Thymus (tissue), 11 donors: ENCODE measurements around the gene DCUN1D2. TPM values are rescaled to one million over a fixed set of nuclear protein-coding genes. Genes with fewer than 3 reads are reported as not detected.
"Not testable (repeated sequence)": the region's sequence is repeated elsewhere in the genome, so short reads cannot be mapped to it uniquely, and the experiment has no call there.

ENCODE experiments used
- DNase-seq, 9 donors: peaks; one replicate each; pipeline ENCODE4 v3.0.0-alpha.2; 2013; ENCODE audit warnings: low spot score in 9 of 9, low read depth in 6 of 9, missing footprints in 1 of 9
- H3K27ac ChIP-seq, 2 donors: one replicate each; pipeline ENCODE4 v1.5.1; 2013; ENCODE audit warnings: control low read depth in 1 of 2, low read depth in 1 of 2, low read length in 1 of 2, mild to moderate bottlenecking in 1 of 2, moderate library complexity in 1 of 2
- H3K27me3 ChIP-seq, 2 donors: one replicate each; pipeline ENCODE4 v1.5.1; 2013; ENCODE audit warnings: low read length in 1 of 2; ENCODE audit not compliant: control insufficient read depth in 2 of 2, insufficient read depth in 1 of 2
- H3K36me3 ChIP-seq, 2 donors: one replicate each; pipeline ENCODE4 v1.5.1; 2013; ENCODE audit warnings: low read length in 1 of 2, mild to moderate bottlenecking in 1 of 2, moderate library complexity in 1 of 2; ENCODE audit not compliant: control insufficient read depth in 2 of 2, insufficient read depth in 2 of 2
- H3K4me1 ChIP-seq, 2 donors: one replicate each; pipeline ENCODE4 v1.5.1; 2013; ENCODE audit warnings: low read length in 2 of 2; ENCODE audit not compliant: control insufficient read depth in 2 of 2, insufficient read depth in 2 of 2
- H3K4me3 ChIP-seq, 2 donors: one replicate each; pipeline ENCODE4 v1.5.1; 2013; ENCODE audit warnings: low read length in 2 of 2, control low read depth in 1 of 2, mild to moderate bottlenecking in 1 of 2
- H3K9me3 ChIP-seq, 2 donors: one replicate each; pipeline ENCODE4 v1.5.1; 2013; ENCODE audit warnings: low read length in 1 of 2, mild to moderate bottlenecking in 1 of 2; ENCODE audit not compliant: control insufficient read depth in 2 of 2, insufficient read depth in 1 of 2
- WGBS: extraction: QIAGEN DNeasy Blood & Tissue Kit; methylation state at CpG from one replicate; pipeline ENCODE4 v1.1.7; 2013; 5-methylcytosine and 5-hydroxymethylcytosine counted together
- polyA plus RNA-seq: library from polyadenylated mRNA; stranded (reverse); fragments of 200-250 nt; gene quantifications from one replicate; pipeline ENCODE4 v1.2.3, GENCODE V29; 2013
- total RNA-seq: library from RNA; stranded (reverse); fragments of 120-200 nt; gene quantifications from one replicate; pipeline ENCODE4 v1.2.4, GENCODE V29; 2013
- donor health status: healthy.

DCUN1D2 gene
- total and polyA plus RNA-seq, 2 donors = 9.8 to 22.5 TPM

DNA sequence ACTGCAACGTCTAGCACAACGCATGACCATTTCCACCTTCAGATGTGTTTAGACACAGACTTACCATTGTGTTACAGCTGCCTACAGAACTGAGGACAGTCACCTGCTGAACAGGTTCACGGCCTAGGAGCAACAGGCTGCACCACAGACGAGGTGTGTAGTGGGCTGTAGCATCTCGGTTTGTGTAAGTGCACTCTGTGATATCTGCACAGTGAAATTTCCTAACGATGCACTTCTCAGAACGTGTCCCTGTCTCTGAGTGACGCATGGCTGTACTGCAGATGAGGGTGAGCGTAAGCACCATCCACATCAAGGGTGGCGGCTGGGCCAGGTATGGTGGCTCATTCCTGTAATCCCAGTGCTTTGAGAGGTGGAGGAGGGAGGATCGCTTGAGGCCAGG, 15.2 kb downstream of the DCUN1D2 start:
- Histone ChIP-seq H3K4me1 (no peaks in the 10 kb centered on the region), H3K9me3 (peaks cover 0 to 1% of the 10 kb centered on the region in 2 donors), H3K36me3 (peaks cover 47 to 61% of the 10 kb centered on the region in 2 donors), H3K27me3 (no peaks in the 10 kb centered on the region), H3K4me3 (no peak overlapping the region), H3K27ac (no peak overlapping the region)
- no peak for DNase-seq
- 98% methylated on average over 11 of the region's 11 CpGs for WGBS

- Histone ChIP-seq H3K27me3 (no peaks in the 10 kb centered on the region), H3K4me3 (no peak overlapping the region), H3K4me1 (no peaks in the 10 kb centered on the region), H3K9me3 (peaks cover 0 to 1% of the 10 kb centered on the region in 2 donors), H3K36me3 (peaks cover 52 to 55% of the 10 kb centered on the region in 2 donors), H3K27ac (no peak overlapping the region)
- WGBS = 96% methylated on average over 10 of the region's 10 CpGs
- DNase-seq = no peak
Measured at GRCh38 chr13:113474179-113474578, 16.3 kb downstream of the DCUN1D2 start.

DNA sequence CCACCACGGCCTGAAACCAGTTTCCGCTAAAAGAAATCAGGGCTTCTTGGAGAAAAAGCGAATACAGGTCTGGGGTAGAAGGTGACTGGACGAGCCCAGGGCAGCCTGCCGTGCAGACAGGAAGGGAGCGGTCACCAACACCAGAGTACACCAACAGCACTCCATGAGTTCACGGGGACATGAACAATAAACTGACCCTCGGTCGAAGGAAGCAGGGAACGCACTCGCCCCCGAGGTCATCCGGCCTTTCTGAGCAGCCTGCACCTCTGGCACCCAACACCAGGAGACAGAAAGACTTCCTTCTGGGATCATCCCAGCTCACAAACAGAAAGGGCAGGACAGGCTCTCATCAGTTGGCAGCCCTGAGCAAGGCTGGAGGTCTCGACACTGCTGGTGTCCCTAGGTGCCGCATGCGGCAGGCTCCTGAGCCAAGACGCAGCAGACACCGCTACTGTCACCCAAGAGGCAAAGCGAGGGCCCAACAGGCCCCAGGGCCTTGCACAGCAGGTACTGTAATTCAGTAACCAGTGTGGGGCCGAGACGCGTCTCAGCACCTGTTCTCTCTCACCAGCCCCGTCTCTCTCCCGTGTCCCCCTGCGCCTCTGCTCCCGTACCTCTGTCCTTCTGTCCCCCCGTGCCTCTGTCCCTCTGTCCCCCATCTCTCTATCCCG, 18.0 kb downstream of the DCUN1D2 start:
- no peak overlapping the region for H3K4me3 ChIP-seq

DNA sequence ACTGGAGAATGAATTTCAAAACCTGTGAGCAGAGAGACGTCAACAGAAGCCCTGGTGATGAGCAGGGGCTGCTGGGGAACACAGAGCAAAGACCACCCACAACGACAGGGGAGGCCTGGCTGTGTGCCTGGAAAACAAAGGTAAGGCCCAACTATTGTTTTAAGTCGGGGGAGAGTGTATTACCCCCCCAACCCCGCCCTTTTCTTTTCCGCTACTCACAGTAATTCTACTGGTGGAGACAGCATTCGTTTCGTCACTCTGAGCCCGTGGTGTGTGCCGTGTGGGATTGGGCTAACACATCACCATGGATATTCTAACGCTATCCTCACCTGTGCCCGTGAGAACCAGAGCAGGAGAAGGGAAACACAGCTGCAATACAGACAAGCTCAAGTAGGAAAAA, 18.7 kb downstream of the DCUN1D2 start:
- 97% methylated on average over 11 of the region's 11 CpGs for WGBS
- Histone ChIP-seq H3K27me3 (no peaks in the 10 kb centered on the region), H3K27ac (no peak overlapping the region), H3K9me3 (peaks cover 0 to 1% of the 10 kb centered on the region in 2 donors), H3K36me3 (peaks cover 58 to 61% of the 10 kb centered on the region in 2 donors), H3K4me3 (no peak overlapping the region), H3K4me1 (peaks cover 0 to 2% of the 10 kb centered on the region in 2 donors)
- no peak for DNase-seq

More for the DNA sequence above, 18.0 kb downstream of the DCUN1D2 start:
- DNase-seq = no peak
- peaks cover 58% of the 10 kb centered on the region in 2 donors for H3K36me3 ChIP-seq
- peak overlapping the region in 1 of 2 donors; percentile 31 for H3K27ac ChIP-seq
- H3K4me1 ChIP-seq = peaks cover 0 to 2% of the 10 kb centered on the region in 2 donors
- no peaks in the 10 kb centered on the region for H3K27me3 ChIP-seq
- WGBS = 96% methylated on average over 28 of the region's 28 CpGs
- peaks cover 0 to 1% of the 10 kb centered on the region in 2 donors for H3K9me3 ChIP-seq

DNA sequence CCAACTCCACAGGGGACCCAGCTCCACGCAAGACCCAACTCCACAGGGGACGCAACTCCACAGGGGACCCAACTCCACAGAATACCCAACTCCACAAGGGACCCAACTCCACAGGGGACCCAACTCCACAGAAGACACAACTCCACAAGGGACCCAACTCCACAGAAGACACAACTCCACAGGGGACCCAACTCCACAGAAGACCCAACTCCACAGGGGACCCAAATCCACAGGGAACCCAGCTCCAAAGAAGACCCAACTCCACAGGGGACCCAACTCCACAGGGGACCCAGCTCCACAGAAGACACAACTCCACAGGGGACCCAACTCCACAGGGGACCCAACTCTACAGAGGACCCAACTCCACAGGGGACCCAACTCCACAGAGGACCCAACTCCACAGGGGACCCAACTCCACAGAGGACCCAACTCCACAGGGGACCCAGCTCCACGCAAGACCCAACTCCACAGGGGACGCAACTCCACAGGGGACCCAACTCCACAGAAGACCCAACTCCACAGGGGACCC, 19.8 kb downstream of the DCUN1D2 start:
- not testable (repeated sequence) for H3K27me3 ChIP-seq, H3K9me3 ChIP-seq, H3K4me1 ChIP-seq, DNase-seq, H3K27ac ChIP-seq, H3K4me3 ChIP-seq
- 100% methylated on average over 4 of the region's 4 CpGs for WGBS
- peaks cover 52 to 54% of the 10 kb centered on the region in 2 donors for H3K36me3 ChIP-seq

DNA sequence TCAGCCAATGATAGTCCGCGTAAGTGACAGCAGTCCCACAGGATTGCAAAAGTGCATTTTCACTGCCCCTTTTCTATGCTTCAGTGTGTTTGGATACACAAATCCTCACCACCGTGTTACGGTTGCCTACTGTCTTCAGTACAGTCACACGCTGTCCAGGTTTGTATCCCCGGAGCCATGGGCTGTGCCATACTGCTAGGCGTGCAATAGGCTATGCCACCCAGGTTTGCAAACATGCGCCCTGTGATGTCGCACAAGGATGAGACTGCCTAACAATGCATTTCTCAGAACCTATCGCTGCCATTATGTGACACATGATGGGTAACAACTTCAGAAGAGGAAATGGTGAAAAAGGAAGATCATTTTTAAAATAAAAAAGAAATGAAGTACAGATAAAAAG, 20.4 kb downstream of the DCUN1D2 start:
- Histone ChIP-seq H3K36me3 (peaks cover 46 to 48% of the 10 kb centered on the region in 2 donors), H3K27me3 (no peaks in the 10 kb centered on the region), H3K4me1 (peaks cover 4 to 12% of the 10 kb centered on the region in 2 donors), H3K27ac (no peak overlapping the region), H3K9me3 (peaks cover 0 to 1% of the 10 kb centered on the region in 2 donors), H3K4me3 (no peak overlapping the region)
- DNase-seq = no peak
- 97% methylated on average over 10 of the region's 10 CpGs for WGBS

DNA sequence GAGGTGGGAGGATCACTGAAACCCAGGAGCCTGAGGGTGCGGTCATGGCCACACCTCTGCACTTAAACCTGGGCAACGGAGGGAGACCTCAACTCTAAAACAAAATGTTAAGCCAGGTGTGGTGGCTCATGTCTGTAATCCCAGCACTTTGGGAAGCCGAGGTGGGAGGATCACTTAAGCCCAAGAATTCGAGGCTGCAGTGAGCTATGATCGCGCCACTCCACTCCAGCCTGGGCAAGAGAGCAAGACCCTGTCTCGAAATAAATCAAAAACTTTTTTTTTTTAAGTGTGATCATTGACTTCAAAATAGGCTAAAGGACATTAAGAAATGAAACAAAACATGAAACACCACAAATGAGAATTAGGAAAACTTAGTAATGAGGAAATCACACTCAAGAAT, 20.9 kb downstream of the DCUN1D2 start:
- 98% methylated on average over 7 of the region's 7 CpGs for WGBS
- Histone ChIP-seq H3K27ac (no peak overlapping the region), H3K4me3 (no peak overlapping the region), H3K9me3 (peaks cover 0 to 1% of the 10 kb centered on the region in 2 donors), H3K27me3 (no peaks in the 10 kb centered on the region), H3K36me3 (peaks cover 44 to 45% of the 10 kb centered on the region in 2 donors), H3K4me1 (peaks cover 5 to 14% of the 10 kb centered on the region in 2 donors)
- DNase-seq = no peak

DNA sequence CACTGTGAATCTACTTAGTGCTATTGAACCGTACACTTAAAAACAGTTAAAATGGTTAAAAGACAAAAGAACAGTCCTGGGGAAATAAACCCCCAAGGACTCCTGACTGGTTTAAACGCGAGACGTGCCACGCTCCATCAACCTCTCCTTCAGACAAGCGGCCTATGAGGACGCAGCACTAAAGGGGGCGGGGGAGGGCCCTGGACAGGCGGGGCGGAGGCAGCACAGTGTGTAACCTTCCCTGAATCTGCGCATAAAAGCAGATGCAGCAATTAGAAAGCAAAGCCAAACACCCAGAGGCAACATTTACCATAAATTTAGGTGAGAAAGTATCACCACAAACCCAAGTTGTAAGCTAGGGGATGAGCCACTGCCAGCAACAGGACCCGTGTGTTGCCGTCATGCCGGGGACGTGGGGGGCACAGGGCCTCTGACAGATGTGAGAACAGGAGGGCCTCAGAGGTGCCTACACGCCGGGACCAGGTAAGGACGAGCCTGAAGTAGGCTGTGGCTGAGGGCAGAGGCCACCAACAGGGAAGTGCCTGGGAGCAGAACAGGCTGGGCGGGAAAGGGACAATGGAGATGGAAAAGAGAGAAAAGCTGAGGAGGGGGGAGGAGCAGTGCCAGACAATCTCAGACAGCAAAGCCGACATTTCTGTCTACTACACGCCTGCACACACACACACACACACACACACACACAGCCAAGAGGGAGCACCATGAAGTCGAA, 21.9 kb downstream of the DCUN1D2 start:
- 97% methylated on average over 22 of the region's 22 CpGs for WGBS
- Histone ChIP-seq H3K36me3 (peaks cover 35 to 38% of the 10 kb centered on the region in 2 donors), H3K9me3 (peaks cover 0 to 1% of the 10 kb centered on the region in 2 donors), H3K4me1 (peaks cover 10 to 17% of the 10 kb centered on the region in 2 donors), H3K27me3 (no peaks in the 10 kb centered on the region), H3K27ac (no peak overlapping the region), H3K4me3 (no peak overlapping the region)
- no peak for DNase-seq

DNA sequence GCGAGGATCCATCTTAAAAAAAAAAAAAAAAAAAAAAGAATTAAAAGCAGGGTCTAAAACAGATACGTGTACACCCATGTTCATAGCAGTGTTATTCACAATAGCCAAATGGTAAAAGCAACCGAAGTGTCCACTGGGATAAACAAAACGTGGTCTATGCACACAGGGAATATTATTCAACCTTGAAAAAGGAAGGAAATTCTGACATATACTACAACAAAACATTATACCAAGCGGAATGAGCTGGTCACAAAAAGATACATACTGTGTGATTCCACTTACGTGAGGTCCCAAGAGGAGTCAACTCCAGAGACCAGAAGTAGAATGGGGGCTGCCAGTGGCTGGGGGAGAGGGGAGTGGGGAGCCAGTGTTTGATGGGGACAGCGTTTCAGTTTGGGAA, 22.5 kb downstream of the DCUN1D2 start:
- Histone ChIP-seq H3K9me3 (peaks cover 0 to 1% of the 10 kb centered on the region in 2 donors), H3K4me3 (no peak overlapping the region), H3K27ac (no peak overlapping the region), H3K36me3 (peaks cover 29 to 33% of the 10 kb centered on the region in 2 donors), H3K4me1 (peaks cover 10 to 17% of the 10 kb centered on the region in 2 donors), H3K27me3 (no peaks in the 10 kb centered on the region)
- DNase-seq = no peak
- WGBS = 94% methylated on average over 7 of the region's 7 CpGs
